Stimulated activated CD8-positive, alpha-beta memory T cell treated with anti-CD3 and anti-CD28 coated beads, Interleukin-4, amount 100 ng/mL, for 4 hours (primary cell): Measurements from ENCODE around the gene NT5M.

Experiments used
- DNase-seq, 2 donors: peaks; one replicate each; pipeline ENCODE4 v3.0.0-alpha.2; 2020; ENCODE audit warnings: low read depth in 2 of 2, low spot score in 1 of 2

NT5M gene

GRCh38 chr17:17388657-17389496 is 85.7 kb downstream of the NT5M start:
- DNase-seq = no peak

- DNase-seq = peak; percentile 27 to 35
Measured at GRCh38 chr17:17391668-17392370, 88.6 kb downstream of the NT5M start.

GRCh38 chr17:17393976-17394375 is 90.8 kb downstream of the NT5M start:
- DNase-seq = no peak

GRCh38 chr17:17394494-17394893 is 91.3 kb downstream of the NT5M start:
- DNase-seq = no peak

- DNase-seq = no peak
Measured at GRCh38 chr17:17395246-17395802, 92.2 kb downstream of the NT5M start.

GRCh38 chr17:17395885-17396284 is 92.7 kb downstream of the NT5M start:
- no peak for DNase-seq
